ENCODE results near the gene ANGPT4.
"Not testable (repeated sequence)": the region's sequence is repeated elsewhere in the genome, so short reads cannot be mapped to it uniquely, and the experiment has no call there.

Gene ANGPT4

GRCh38 chr20:906001-906520 lies 10.1 kb downstream of the ANGPT4 start:
- DNase-seq (ENCODE audit: low read depth in 2 of 2): no peak

GRCh38 chr20:905396-905961 lies 10.7 kb downstream of the ANGPT4 start:
- no peak for DNase-seq (ENCODE audit: low read depth in 2 of 2)

GRCh38 chr20:904039-904545 lies 12.0 kb downstream of the ANGPT4 start:
- no peak for DNase-seq (ENCODE audit: low read depth in 2 of 2)

- DNase-seq (ENCODE audit: low read depth in 2 of 2): not testable (repeated sequence)
These were observed 18.7 kb downstream of the ANGPT4 start for GRCh38 chr20:897436-897835.

GRCh38 chr20:896501-897025 lies 19.6 kb downstream of the ANGPT4 start:
- DNase-seq (ENCODE audit: low read depth in 2 of 2): no peak

GRCh38 chr20:892371-892770 lies 23.8 kb downstream of the ANGPT4 start:
- not testable (repeated sequence) for DNase-seq (ENCODE audit: low read depth in 2 of 2)

- DNase-seq (ENCODE audit: low read depth in 2 of 2): no peak
These were observed 24.4 kb downstream of the ANGPT4 start for GRCh38 chr20:891706-892080.

- DNase-seq (ENCODE audit: low read depth in 2 of 2): no peak
These were observed 25.0 kb downstream of the ANGPT4 start for GRCh38 chr20:891058-891705.

GRCh38 chr20:890666-891057 lies 25.5 kb downstream of the ANGPT4 start:
- no peak for DNase-seq (ENCODE audit: low read depth in 2 of 2)

GRCh38 chr20:889932-890463 lies 26.1 kb downstream of the ANGPT4 start:
- DNase-seq (ENCODE audit: low read depth in 2 of 2): no peak

GRCh38 chr20:889106-889505 lies 27.0 kb downstream of the ANGPT4 start:
- DNase-seq (ENCODE audit: low read depth in 2 of 2): no peak

- DNase-seq (ENCODE audit: low read depth in 2 of 2): no peak
These were observed 28.1 kb downstream of the ANGPT4 start for GRCh38 chr20:888057-888456.

GRCh38 chr20:887137-887536 lies 29.0 kb downstream of the ANGPT4 start:
- no peak for DNase-seq (ENCODE audit: low read depth in 2 of 2)

GRCh38 chr20:884983-885952 lies 30.9 kb downstream of the ANGPT4 start:
- no peak for DNase-seq (ENCODE audit: low read depth in 2 of 2)

- no peak for DNase-seq (ENCODE audit: low read depth in 2 of 2)
These were observed 34.4 kb downstream of the ANGPT4 start for GRCh38 chr20:881783-882144.

GRCh38 chr20:881051-881782 lies 34.9 kb downstream of the ANGPT4 start:
- no peak for DNase-seq (ENCODE audit: low read depth in 2 of 2)

- no peak for DNase-seq (ENCODE audit: low read depth in 2 of 2)
These were observed 36.5 kb downstream of the ANGPT4 start for GRCh38 chr20:879626-880025.

- DNase-seq (ENCODE audit: low read depth in 2 of 2): no peak
These were observed 37.4 kb downstream of the ANGPT4 start for GRCh38 chr20:878511-879307.

- no peak for DNase-seq (ENCODE audit: low read depth in 2 of 2)
These were observed 38.3 kb downstream of the ANGPT4 start for GRCh38 chr20:877814-878213.

- DNase-seq (ENCODE audit: low read depth in 2 of 2): no peak
These were observed 41.0 kb downstream of the ANGPT4 start for GRCh38 chr20:875115-875514.

All from fibroblast of skin of left biceps (primary cell).